Erythroblast (primary cell): ENCODE data around the gene IL6ST.

Source experiments
- GATA1 ChIP-seq: IDR thresholded peaks from 2 replicates; pipeline ENCODE4 v1.6.1; 2011; ENCODE audit warnings: low read depth, mild to moderate bottlenecking, control low read depth, low read length, moderate library complexity
- POLR2A ChIP-seq: IDR thresholded peaks from 2 replicates; pipeline ENCODE4 v1.6.1; 2011; ENCODE audit warnings: mild to moderate bottlenecking, low read length

- TF ChIP-seq POLR2A (no peak), GATA1 (no peak)
Measured at GRCh38 chr5:55932700-55933099, 62.1 kb downstream of the IL6ST start.
